Uterus (tissue), 4 donors: ENCODE data around the gene DDX3X. TPM values are rescaled to one million over a fixed set of nuclear protein-coding genes. Genes with fewer than 3 reads are reported as not detected.
"Not testable (repeated sequence)": the region's sequence is repeated elsewhere in the genome, so short reads cannot be mapped to it uniquely, and the experiment has no call there.

Experiments
- DNase-seq, 2 donors: peaks; one replicate each; pipeline ENCODE4 v3.0.0-alpha.2; 2019 to 2020
- H3K27ac ChIP-seq, 2 donors: fragments of 200-600 bp; sonication (generic); 1 replicate in 1 of 2; 2 replicates in 1 of 2; pipeline ENCODE4 v1.5.1; 2016 to 2018
- H3K27me3 ChIP-seq, 2 donors: fragments of 200-600 bp; sonication (generic); one replicate each; pipeline ENCODE4 v1.5.1; 2018 to 2019; ENCODE audit warnings: control low read depth in 1 of 2
- H3K36me3 ChIP-seq, 2 donors: fragments of 200-600 bp; sonication (generic); one replicate each; pipeline ENCODE4 v1.5.1; 2019; ENCODE audit warnings: control low read depth in 1 of 2
- H3K4me1 ChIP-seq, 2 donors: fragments of 200-600 bp; sonication (generic); one replicate each; pipeline ENCODE4 v1.5.1; 2018 to 2019; ENCODE audit warnings: control low read depth in 1 of 2
- H3K4me3 ChIP-seq, 2 donors: fragments of 200-600 bp; sonication (generic); 1 replicate in 1 of 2; 2 replicates in 1 of 2; pipeline ENCODE4 v1.5.1; 2018 to 2019; ENCODE audit warnings: mild to moderate bottlenecking in 1 of 2
- H3K9me3 ChIP-seq, 2 donors: fragments of 200-600 bp; sonication (generic); one replicate each; pipeline ENCODE4 v1.5.1; 2019; ENCODE audit warnings: control low read depth in 1 of 2
- CTCF ChIP-seq, 4 experiments: fragments of 200-600 bp in 2 of 4; fragments of 450-650 bp in 2 of 4; sonication (generic) in 2 of 4; IDR thresholded peaks; one replicate each; pipeline ENCODE4 v1.5.1; 2016 to 2019; ENCODE audit warnings: antibody characterized with exemption in 4 of 4, mild to moderate bottlenecking in 2 of 4, moderate library complexity in 1 of 4
- POLR2A ChIP-seq, 2 donors: fragments of 450-650 bp; IDR thresholded peaks; one replicate each; pipeline ENCODE4 v1.6.1; 2016; ENCODE audit warnings: antibody characterized with exemption in 2 of 2, mild to moderate bottlenecking in 1 of 2, moderate library complexity in 1 of 2
- intact Hi-C: fragments of 100-400 bp; cut with DNase I; formaldehyde crosslinking; loops from one replicate; pipeline ENCODE4 v1.15.1; 2023; ENCODE audit warnings: low total_unique reads
- total RNA-seq, 4 donors: library from RNA; depleted of rRNA in 3 of 4; stranded (reverse); fragments of >200 nt in 3 of 4; gene quantifications; one replicate each; pipeline versions ENCODE4 v1.1.0 to v1.2.4, GENCODE V29; 2014 to 2023
- donor health status: DM: yes; HTN: yes; CAD: no.

DDX3X gene
- total RNA-seq, result 100 to 1,000 TPM; 124 to 387 (median 268) TPM

GRCh38 chrX:41333744-41334362 lies at the start of gene DDX3X:
TSS of gene DDX3X (plus strand) at chrX:41334162. CDS start at chrX:41334253, 91 bp downstream.
- no peaks in the 10 kb centered on the region for H3K9me3 ChIP-seq
- H3K4me3 ChIP-seq, result peak within 1 kb of the TSS; percentile 86 to 87
- peak; percentile 88 to 97 for TF ChIP-seq POLR2A (IDR thresholded peaks at IDR 0.05)
- peak in 3 of 4 experiments; percentile 1 to 65 (median 51) for TF ChIP-seq CTCF (IDR thresholded peaks at IDR 0.05)
- H3K27ac ChIP-seq, result peak within 1 kb of the TSS; percentile 99
- peaks cover 0 to 4% of the 10 kb centered on the region in 2 donors for H3K4me1 ChIP-seq
- DNase-seq, result peak; percentile 91 to 93
- intact Hi-C loops, result no loop called here
- no peaks in the 10 kb centered on the region for H3K27me3 ChIP-seq
- H3K36me3 ChIP-seq, result no peaks in the 10 kb centered on the region

DNA sequence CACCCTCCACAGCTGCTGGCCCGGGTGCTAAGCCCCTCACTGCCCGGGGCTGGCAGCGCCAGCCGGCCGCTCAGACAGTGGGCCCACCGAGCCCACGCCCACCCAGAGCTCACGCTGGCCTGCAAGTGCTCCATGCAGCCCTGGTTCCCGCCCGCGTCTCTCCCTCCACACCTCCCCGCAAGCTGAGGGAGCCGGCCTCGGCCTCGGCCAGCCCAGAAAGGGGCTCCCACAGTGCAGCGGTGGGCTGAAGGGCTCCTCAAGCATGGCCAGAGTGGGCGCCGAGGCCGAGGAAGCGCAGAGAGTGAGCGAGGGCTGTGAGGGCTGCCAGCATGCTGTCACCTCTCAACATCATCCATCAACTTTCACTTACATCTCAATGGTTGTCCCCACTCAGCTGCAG lies 48.0 kb upstream of the DDX3X start:
- H3K4me3 ChIP-seq, DNase-seq, intact Hi-C loops, H3K9me3 ChIP-seq, H3K27me3 ChIP-seq, H3K4me1 ChIP-seq, H3K27ac ChIP-seq, H3K36me3 ChIP-seq: not testable (repeated sequence)

DNA sequence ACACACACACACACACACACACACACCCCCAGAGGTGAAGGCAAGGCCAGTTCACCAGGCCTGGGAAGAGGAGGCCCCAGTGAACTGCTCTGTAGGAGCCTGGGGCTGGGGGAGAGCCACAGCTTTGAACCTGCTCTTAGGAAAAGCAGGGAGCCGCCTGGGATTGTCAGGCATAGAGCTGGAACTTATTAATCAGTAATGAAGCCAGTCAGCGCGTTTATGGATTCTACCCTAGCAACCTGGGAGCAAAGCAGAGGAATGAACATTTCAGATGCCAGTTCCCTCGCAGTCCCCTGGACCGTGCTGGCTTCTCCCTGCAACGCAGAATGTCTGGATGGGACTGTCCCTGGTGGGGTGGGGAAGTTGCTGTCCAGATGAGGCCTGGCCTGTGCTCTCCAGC lies 45.3 kb upstream of the DDX3X start:
- intact Hi-C loops, result no loop called here
- Histone ChIP-seq H3K4me3 (no peak overlapping the region), H3K27me3 (no peaks in the 10 kb centered on the region), H3K36me3 (no peaks in the 10 kb centered on the region), H3K9me3 (no peaks in the 10 kb centered on the region), H3K27ac (no peak overlapping the region), H3K4me1 (no peaks in the 10 kb centered on the region)
- DNase-seq, result no peak
- no peak for TF ChIP-seq POLR2A (IDR thresholded peaks at IDR 0.05)
- TF ChIP-seq CTCF (IDR thresholded peaks at IDR 0.05), result no peak

- Histone ChIP-seq H3K36me3 (no peaks in the 10 kb centered on the region), H3K9me3 (no peaks in the 10 kb centered on the region), H3K27ac (no peak overlapping the region), H3K27me3 (no peaks in the 10 kb centered on the region), H3K4me3 (no peak overlapping the region), H3K4me1 (no peaks in the 10 kb centered on the region)
- TF ChIP-seq CTCF (IDR thresholded peaks at IDR 0.05) (no peak), POLR2A (IDR thresholded peaks at IDR 0.05) (no peak)
- DNase-seq, result no peak
- intact Hi-C loops, result no loop called here
Observed at GRCh38 chrX:41289095-41289494, 44.9 kb upstream of the DDX3X start.

DNA sequence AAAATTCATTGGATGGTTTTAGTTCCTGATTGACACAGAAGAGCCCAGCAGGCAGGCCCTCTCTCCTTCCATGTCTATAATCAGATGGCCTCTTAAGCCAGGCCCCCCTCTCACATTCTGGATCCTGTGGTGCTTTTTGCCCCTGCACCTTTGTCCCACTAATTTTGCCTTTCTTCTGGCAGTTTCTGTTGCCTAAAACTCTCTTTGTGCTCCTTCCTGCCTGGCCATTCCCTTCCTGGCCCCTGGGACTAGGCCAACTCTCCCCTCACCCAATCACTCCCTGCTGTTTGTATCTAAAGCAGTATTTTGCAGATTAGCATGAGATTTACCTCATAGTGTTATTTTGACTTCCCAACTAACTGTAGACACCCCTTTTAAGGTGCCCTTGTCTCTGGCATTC lies 42.7 kb upstream of the DDX3X start:
- Histone ChIP-seq H3K27me3 (no peaks in the 10 kb centered on the region), H3K4me1 (no peaks in the 10 kb centered on the region), H3K4me3 (no peak overlapping the region), H3K36me3 (no peaks in the 10 kb centered on the region), H3K9me3 (no peaks in the 10 kb centered on the region), H3K27ac (no peak overlapping the region)
- intact Hi-C loops, result no loop called here
- TF ChIP-seq POLR2A (IDR thresholded peaks at IDR 0.05), result no peak
- TF ChIP-seq CTCF (IDR thresholded peaks at IDR 0.05), result no peak
- DNase-seq, result no peak

DNA sequence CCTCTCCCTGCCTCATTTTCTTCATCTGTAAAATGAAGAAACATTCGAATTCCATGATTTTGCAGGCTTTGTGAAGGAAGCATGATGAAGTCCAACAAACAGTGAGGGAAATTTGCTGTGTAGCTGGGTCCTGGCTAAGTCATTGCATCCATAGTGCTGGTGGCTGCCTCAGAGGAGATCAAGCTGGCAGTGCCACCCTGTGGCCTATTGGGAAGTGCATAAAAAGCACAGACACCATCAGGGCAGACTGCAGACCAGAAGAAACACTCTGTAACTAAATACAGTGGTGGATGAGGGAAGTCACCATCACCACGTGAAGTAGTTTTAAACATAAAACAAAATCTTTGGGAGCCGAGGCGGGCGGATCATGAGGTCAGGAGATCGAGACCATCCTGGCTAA lies 40.7 kb upstream of the DDX3X start:
- H3K27me3 ChIP-seq, result no peaks in the 10 kb centered on the region
- intact Hi-C loops, result no loop called here
- no peak for DNase-seq
- H3K4me1 ChIP-seq, result no peaks in the 10 kb centered on the region
- no peaks in the 10 kb centered on the region for H3K36me3 ChIP-seq
- no peaks in the 10 kb centered on the region for H3K9me3 ChIP-seq
- no peak overlapping the region for H3K4me3 ChIP-seq
- TF ChIP-seq POLR2A (IDR thresholded peaks at IDR 0.05) (no peak), CTCF (IDR thresholded peaks at IDR 0.05) (no peak)
- H3K27ac ChIP-seq, result no peak overlapping the region
